HG03378 (cell line): ENCODE results near the gene PITPNC1.
"Not testable (repeated sequence)": the region's sequence is repeated elsewhere in the genome, so short reads cannot be mapped to it uniquely, and the experiment has no call there.

Source experiments
- ATAC-seq: cut with Tn5 transposase; IDR thresholded peaks from one replicate; pipeline ENCODE4 v1.9.1; 2021; ENCODE audit warnings: mild to moderate bottlenecking, moderate library complexity; ENCODE audit not compliant: unreplicated experiment

The PITPNC1 gene

GRCh38 chr17:67503739-67504138, 126.7 kb downstream of the PITPNC1 start:
- no peak for ATAC-seq

- no peak for ATAC-seq
Observed at GRCh38 chr17:67504182-67504581, 127.1 kb downstream of the PITPNC1 start.

GRCh38 chr17:67506966-67507365, 129.9 kb downstream of the PITPNC1 start:
- no peak for ATAC-seq

DNA sequence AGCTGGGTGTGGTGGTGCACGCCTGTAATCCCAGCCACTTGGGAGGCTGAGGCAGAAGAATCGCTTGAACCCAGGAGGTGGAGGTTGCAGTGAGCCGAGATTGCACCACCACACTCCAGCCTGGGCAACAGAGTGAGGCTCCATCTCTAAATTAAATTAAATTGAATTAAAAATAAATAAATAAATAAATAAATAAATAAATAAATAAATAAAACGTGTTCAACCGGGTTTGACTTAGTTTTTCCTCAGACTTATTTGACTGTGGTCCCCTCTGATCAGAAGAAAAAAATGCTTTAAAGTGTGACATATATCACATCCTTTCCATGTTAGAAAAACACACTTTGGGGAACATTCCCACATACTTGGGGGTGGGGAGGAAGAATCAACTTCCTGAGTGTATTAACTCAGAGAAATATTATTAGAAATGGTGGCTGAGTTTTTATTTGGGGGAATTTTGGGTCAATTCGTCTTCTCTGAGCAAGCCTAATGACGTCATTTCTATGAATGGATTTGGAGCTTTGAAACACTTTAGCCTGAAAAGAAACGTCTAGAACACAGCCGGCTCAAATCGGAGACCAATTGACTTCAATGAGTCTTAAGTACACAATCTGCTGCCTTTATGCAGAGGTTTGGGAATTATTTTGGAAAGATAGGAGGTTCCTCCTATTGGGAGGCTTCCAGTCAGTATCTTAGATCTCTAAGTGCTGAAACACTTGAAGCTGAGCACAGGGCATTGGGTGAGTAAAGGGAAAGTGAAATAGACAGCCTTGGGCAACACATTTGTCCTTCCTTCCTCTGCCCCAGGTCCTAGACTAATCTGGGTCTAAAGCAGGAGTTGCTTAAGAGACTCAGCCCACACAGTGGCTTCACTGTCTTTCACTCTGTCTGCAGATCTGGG, 132.6 kb downstream of the PITPNC1 start:
- no peak for ATAC-seq

GRCh38 chr17:67511012-67511411, 133.9 kb downstream of the PITPNC1 start:
- no peak for ATAC-seq

DNA sequence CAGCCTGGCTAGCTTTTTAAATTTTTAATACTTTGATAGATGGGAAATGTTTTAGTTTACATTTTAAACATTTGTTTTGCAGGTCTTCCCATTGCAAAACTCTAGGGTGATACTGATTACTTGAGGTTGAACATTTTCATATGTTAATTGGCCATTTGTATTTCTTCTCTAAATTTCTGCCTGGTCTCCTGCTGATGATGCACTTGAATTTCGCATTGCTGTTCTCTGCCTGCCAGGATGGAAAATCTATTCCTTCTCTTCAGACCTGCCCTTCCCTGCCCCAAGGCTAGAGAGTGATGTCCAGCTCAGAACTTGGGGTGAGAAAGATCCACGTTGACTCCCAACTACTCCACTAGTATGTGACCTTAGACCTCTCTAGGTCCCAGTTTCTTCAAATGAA, 134.7 kb downstream of the PITPNC1 start:
- no peak for ATAC-seq

DNA sequence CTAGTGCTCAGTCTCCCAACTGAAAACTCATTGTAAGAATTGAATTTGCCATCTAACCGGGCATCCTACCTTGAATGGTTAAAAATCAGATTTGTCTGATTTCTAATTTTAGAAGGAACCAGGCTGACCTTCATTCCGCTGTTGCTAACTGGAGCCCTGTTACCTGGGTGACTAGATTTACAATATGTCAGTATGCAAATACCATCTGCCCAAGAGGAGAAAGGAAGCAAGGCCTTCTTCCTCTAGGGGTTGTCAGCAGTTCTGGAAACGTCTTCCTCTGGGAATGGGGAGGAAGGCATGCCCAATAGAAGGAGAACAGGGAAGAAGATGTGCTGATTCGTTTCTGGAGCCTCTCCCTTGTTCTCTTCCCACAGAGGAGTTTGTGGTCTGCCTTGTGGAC, 137.9 kb downstream of the PITPNC1 start:
- no peak for ATAC-seq

DNA sequence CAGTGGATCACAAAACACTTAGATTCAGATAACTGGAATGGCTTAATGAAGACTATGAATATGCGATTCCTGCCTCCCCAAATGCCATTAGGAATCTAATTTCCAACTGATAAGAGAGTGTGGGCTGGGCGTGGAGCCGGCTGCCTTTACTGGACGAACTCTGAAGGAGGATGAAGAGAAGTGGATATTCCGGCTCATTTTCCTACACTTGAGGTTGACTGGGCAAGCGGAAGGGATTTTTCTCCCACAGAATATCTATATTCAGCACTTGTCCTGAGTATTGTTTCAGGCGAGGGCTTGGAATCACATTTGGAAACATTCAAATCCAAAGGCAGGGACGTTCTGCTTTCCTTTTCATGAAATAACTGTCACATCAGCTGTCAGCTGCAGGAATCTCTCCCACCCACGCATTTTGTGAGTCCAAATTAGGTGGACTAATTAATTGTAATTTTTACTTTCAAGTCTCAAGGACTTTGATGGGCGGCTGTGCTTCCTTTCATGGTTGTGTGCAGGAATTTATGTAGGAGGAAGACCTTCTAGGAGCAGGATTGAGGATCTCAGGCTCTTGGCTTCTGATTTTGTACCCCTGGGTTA, 138.5 kb downstream of the PITPNC1 start:
- ATAC-seq: no peak

GRCh38 chr17:67516571-67516970, 139.5 kb downstream of the PITPNC1 start:
- not testable (repeated sequence) for ATAC-seq

- ATAC-seq: no peak
Observed at GRCh38 chr17:67517325-67517724, 140.2 kb downstream of the PITPNC1 start.

GRCh38 chr17:67518876-67519275, 141.8 kb downstream of the PITPNC1 start:
- ATAC-seq: no peak

- ATAC-seq: no peak
Observed at GRCh38 chr17:67519801-67520251, 142.7 kb downstream of the PITPNC1 start.

GRCh38 chr17:67520252-67520906, 143.3 kb downstream of the PITPNC1 start:
- no peak for ATAC-seq

- ATAC-seq: no peak
Observed at GRCh38 chr17:67520916-67521774, 144.1 kb downstream of the PITPNC1 start.

DNA sequence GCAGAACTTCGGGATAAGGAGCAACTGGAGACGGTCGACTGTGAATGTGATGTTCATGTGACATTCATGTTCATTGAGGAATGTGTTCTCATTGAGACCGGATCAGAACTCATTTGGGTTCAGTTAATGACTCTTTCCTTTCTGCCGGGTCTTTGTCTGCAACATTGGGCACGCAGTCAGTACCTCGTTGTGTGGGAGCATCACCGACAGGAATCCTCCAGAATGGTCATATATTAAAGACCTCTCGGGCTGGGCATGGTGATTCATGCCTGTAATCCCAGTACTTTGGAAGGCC, 144.6 kb downstream of the PITPNC1 start:
- ATAC-seq: no peak

DNA sequence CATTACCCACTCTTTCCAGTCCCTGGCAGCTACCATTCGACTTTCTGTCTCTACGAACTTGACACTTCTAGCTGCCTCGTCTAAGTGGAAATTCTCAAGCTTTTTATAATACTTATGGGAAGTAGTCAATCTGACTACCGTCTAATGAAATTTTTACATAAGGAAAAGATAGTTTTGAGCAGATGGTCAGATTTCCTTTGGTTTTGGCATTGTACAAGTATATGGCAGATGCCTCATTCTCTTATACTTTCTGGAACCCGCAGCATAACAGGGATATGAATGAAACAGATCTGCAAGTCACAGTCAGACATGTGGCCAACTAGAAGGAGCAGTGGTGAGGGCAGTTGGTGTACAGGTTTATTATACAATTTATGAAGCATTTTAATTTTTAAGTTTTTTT, 146.0 kb downstream of the PITPNC1 start:
- ATAC-seq: no peak

GRCh38 chr17:67525239-67526135, 148.4 kb downstream of the PITPNC1 start:
- ATAC-seq: no peak

DNA sequence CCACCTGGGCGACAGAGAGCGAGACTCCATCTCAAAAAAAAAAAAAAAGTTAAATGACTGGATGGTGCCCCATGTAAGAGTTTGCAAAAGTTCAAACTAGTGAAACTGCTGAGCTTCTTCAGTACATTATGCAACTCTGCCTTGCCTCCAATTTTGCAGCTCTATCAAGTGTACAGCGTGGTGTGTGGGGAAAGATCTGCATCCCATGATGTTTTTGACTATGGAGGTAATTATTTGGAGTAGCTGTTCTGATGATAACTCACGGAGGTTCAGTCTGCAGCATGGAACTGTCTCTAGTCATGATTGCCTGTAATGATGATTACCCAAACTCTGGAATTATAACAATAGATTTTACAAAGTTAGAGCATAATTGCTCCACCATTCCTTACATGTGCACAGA, 149.6 kb downstream of the PITPNC1 start:
- ATAC-seq: no peak

GRCh38 chr17:67528751-67529436, 151.8 kb downstream of the PITPNC1 start:
- no peak for ATAC-seq
